Omental fat pad (tissue), 4 donors: ENCODE results near the gene IBSP. TPM values are rescaled to one million over a fixed set of nuclear protein-coding genes. Genes with fewer than 3 reads are reported as not detected.

Experiments
- ATAC-seq: fragments of 150-250 bp; one replicate; pipeline ENCODE4 v1.9.1; 2016; ENCODE audit warnings: mild to moderate bottlenecking, moderate library complexity; ENCODE audit not compliant: low FRiP score
- DNase-seq: peaks from one replicate; pipeline ENCODE4 v3.0.0-alpha.2; 2019; ENCODE audit warnings: low spot score
- CTCF ChIP-seq, 3 donors: fragments of 450-650 bp; IDR thresholded peaks; one replicate each; pipeline ENCODE4 v1.5.1; 2016 to 2017; ENCODE audit warnings: antibody characterized with exemption in 3 of 3, mild to moderate bottlenecking in 3 of 3, moderate library complexity in 2 of 3
- total RNA-seq, 4 donors: library from RNA; depleted of rRNA; stranded (reverse); fragments of >200 nt; gene quantifications; one replicate each; pipeline ENCODE4 v1.1.0, GENCODE V29; 2016

Gene IBSP
- total RNA-seq, 4 donors from 2014 or later: not detected

- DNase-seq (no peak), ATAC-seq (no peak)
- no peak for TF ChIP-seq CTCF (IDR thresholded peaks at IDR 0.05)
These were observed 45.1 kb downstream of the IBSP start for GRCh38 chr4:87844452-87844851.

GRCh38 chr4:87846226-87846625 lies 46.9 kb downstream of the IBSP start:
- no peak for TF ChIP-seq CTCF (IDR thresholded peaks at IDR 0.05)
- DNase-seq: no peak
- ATAC-seq: no peak

GRCh38 chr4:87848622-87849351 lies 49.4 kb downstream of the IBSP start:
- peak; percentile 76 for ATAC-seq
- DNase-seq: no peak
- TF ChIP-seq CTCF (IDR thresholded peaks at IDR 0.05): peak in 1 of 3 donors; percentile 51

GRCh38 chr4:87849612-87850011 lies 50.3 kb downstream of the IBSP start:
- ATAC-seq (no peak), DNase-seq (no peak)
- no peak for TF ChIP-seq CTCF (IDR thresholded peaks at IDR 0.05)

- DNase-seq (no peak), ATAC-seq (no peak)
- no peak for TF ChIP-seq CTCF (IDR thresholded peaks at IDR 0.05)
These were observed 52.0 kb downstream of the IBSP start for GRCh38 chr4:87851332-87851731.

GRCh38 chr4:87851953-87852352 lies 52.6 kb downstream of the IBSP start:
- no peak for TF ChIP-seq CTCF (IDR thresholded peaks at IDR 0.05)
- DNase-seq (no peak), ATAC-seq (no peak)

GRCh38 chr4:87853108-87853507 lies 53.8 kb downstream of the IBSP start:
- no peak for TF ChIP-seq CTCF (IDR thresholded peaks at IDR 0.05)
- no peak for ATAC-seq
- no peak for DNase-seq
